ENCODE measurements around the gene NIPA2. TPM values are rescaled to one million over a fixed set of nuclear protein-coding genes. Genes with fewer than 3 reads are reported as not detected.

The NIPA2 gene
- total RNA-seq, 1 donor from 2014 or later: 103 TPM

DNA sequence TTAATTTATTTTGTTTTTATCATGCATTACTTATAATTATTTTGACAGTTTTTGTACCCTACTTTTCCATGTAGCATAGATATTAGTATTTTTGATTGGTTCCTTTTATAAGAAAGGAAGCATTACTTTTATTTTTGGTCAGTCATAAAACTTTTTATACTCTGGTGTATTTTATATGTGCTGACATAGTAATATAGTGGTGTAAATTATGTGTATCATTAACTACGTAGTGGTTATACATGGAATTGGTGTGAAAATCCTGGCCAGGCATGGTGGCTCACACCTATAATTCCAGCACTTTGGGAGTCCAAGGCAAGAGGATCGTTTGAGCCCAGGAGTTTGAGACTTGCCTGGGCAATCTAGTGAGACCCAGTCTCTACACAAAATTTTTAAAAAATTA is 18.8 kb upstream of the NIPA2 start:
- FAIRE-seq (no peak), DNase-seq (ENCODE audit: low read depth) (no peak)
- Histone ChIP-seq H3K27me3 (ENCODE audit: insufficient read depth, low read length) (no peaks in the 10 kb centered on the region), H3K79me2 (ENCODE audit: insufficient read depth, low read length) (no peaks in the 10 kb centered on the region), H3K27ac (ENCODE audit: low read depth, low read length) (no peak overlapping the region), H3K36me3 (ENCODE audit: insufficient read depth, low read length) (no peaks in the 10 kb centered on the region), H3K9me3 (ENCODE audit: insufficient read depth, low read depth, low read length) (no peaks in the 10 kb centered on the region), H4K20me1 (ENCODE audit: insufficient read depth, low read length) (no peaks in the 10 kb centered on the region), H3K4me3 (ENCODE audit: insufficient read depth, low read depth, low read length) (no peak overlapping the region), H3K4me2 (ENCODE audit: low read length) (no peak overlapping the region), H3K9ac (ENCODE audit: low read length) (no peak overlapping the region), H3K4me1 (ENCODE audit: insufficient read depth, low read length) (no peaks in the 10 kb centered on the region), H2AFZ (ENCODE audit: low read depth, low read length) (no peak overlapping the region)
- TF ChIP-seq, protein P1, sequence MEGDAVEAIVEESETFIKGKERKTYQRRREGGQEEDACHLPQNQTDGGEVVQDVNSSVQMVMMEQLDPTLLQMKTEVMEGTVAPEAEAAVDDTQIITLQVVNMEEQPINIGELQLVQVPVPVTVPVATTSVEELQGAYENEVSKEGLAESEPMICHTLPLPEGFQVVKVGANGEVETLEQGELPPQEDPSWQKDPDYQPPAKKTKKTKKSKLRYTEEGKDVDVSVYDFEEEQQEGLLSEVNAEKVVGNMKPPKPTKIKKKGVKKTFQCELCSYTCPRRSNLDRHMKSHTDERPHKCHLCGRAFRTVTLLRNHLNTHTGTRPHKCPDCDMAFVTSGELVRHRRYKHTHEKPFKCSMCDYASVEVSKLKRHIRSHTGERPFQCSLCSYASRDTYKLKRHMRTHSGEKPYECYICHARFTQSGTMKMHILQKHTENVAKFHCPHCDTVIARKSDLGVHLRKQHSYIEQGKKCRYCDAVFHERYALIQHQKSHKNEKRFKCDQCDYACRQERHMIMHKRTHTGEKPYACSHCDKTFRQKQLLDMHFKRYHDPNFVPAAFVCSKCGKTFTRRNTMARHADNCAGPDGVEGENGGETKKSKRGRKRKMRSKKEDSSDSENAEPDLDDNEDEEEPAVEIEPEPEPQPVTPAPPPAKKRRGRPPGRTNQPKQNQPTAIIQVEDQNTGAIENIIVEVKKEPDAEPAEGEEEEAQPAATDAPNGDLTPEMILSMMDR (IDR thresholded peaks at IDR 0.05; ENCODE audit: insufficient read depth, low read depth, low read length): no peak
- no peak for TF ChIP-seq EZH2 (IDR thresholded peaks at IDR 0.05; ENCODE audit: insufficient read depth, low read length)
- Mint-ChIP-seq H3K4me1 (ENCODE audit: low read depth, unreplicated experiment) (no peaks in the 10 kb centered on the region), H3K27ac (ENCODE audit: unreplicated experiment) (no peak overlapping the region), H3K4me3 (ENCODE audit: unreplicated experiment) (no peak overlapping the region), H3K9me3 (ENCODE audit: unreplicated experiment) (no peaks in the 10 kb centered on the region), H3K36me3 (ENCODE audit: low read depth, unreplicated experiment) (peaks cover 6% of the 10 kb centered on the region), H3K27me3 (ENCODE audit: low read depth, unreplicated experiment) (no peaks in the 10 kb centered on the region)

DNA sequence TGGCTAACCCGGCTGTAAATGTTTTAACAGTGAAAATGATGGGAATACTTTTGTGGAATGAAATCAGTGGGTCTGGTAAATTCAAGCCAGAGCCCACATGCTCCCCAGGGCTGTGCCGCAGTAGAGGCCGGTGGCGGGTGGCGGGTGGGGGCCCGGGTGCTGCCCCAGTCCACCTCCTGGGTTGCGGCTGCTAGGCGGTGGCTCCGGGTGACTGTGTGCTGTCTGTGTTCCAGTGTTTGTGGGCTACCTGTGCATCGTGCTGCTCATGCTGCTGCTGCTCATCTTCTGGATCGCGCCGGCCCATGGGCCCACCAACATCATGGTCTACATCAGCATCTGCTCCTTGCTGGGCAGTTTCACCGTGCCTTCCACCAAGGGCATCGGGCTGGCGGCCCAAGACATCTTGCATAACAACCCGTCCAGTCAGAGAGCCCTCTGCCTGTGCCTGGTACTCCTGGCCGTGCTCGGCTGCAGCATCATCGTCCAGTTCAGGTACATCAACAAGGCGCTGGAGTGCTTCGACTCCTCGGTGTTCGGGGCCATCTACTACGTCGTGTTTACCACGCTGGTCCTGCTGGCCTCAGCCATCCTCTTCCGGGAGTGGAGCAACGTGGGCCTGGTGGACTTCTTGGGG is 14.9 kb upstream of the NIPA2 start:
- Mint-ChIP-seq H3K27ac (ENCODE audit: unreplicated experiment) (no peak overlapping the region), H3K9me3 (ENCODE audit: unreplicated experiment) (no peaks in the 10 kb centered on the region), H3K27me3 (ENCODE audit: low read depth, unreplicated experiment) (no peaks in the 10 kb centered on the region), H3K36me3 (ENCODE audit: low read depth, unreplicated experiment) (peaks cover 8% of the 10 kb centered on the region), H3K4me1 (ENCODE audit: low read depth, unreplicated experiment) (no peaks in the 10 kb centered on the region), H3K4me3 (ENCODE audit: unreplicated experiment) (no peak overlapping the region)
- Histone ChIP-seq H3K4me3 (ENCODE audit: insufficient read depth, low read depth, low read length) (no peak overlapping the region), H2AFZ (ENCODE audit: low read depth, low read length) (no peak overlapping the region), H3K27me3 (ENCODE audit: insufficient read depth, low read length) (no peaks in the 10 kb centered on the region), H3K4me1 (ENCODE audit: insufficient read depth, low read length) (no peaks in the 10 kb centered on the region), H3K27ac (ENCODE audit: low read depth, low read length) (no peak overlapping the region), H3K36me3 (ENCODE audit: insufficient read depth, low read length) (no peaks in the 10 kb centered on the region), H3K4me2 (ENCODE audit: low read length) (no peak overlapping the region), H4K20me1 (ENCODE audit: insufficient read depth, low read length) (no peaks in the 10 kb centered on the region), H3K9ac (ENCODE audit: low read length) (no peak overlapping the region), H3K9me3 (ENCODE audit: insufficient read depth, low read depth, low read length) (no peaks in the 10 kb centered on the region), H3K79me2 (ENCODE audit: insufficient read depth, low read length) (no peaks in the 10 kb centered on the region)
- DNase-seq (ENCODE audit: low read depth) (no peak), FAIRE-seq (no peak)
- no peak for TF ChIP-seq EZH2 (IDR thresholded peaks at IDR 0.05; ENCODE audit: insufficient read depth, low read length)

DNA sequence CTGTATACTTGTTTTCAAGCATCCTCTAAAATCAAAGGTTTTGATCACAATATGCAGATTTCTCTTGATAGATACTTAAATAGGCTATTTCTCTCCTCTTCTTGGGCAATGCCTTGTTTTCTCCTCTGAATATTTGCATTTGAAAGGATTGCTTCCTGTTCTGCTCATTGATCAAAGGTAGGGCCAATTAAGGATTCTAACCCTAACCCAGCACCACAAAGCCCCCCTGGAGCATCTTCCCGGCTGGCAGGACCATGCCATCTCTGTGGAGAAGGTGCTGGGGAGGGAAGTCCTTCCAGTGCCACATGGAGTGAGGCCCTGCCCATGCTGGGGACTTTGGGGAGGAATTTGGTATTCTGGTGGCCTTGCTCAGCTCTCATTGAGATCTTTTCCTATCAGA is 11.3 kb upstream of the NIPA2 start:
- Histone ChIP-seq H4K20me1 (ENCODE audit: insufficient read depth, low read length) (no peaks in the 10 kb centered on the region), H2AFZ (ENCODE audit: low read depth, low read length) (no peak overlapping the region), H3K79me2 (ENCODE audit: insufficient read depth, low read length) (no peaks in the 10 kb centered on the region), H3K4me1 (ENCODE audit: insufficient read depth, low read length) (no peaks in the 10 kb centered on the region), H3K9ac (ENCODE audit: low read length) (no peak overlapping the region), H3K4me3 (ENCODE audit: insufficient read depth, low read depth, low read length) (no peak overlapping the region), H3K27me3 (ENCODE audit: insufficient read depth, low read length) (no peaks in the 10 kb centered on the region), H3K36me3 (ENCODE audit: insufficient read depth, low read length) (no peaks in the 10 kb centered on the region), H3K4me2 (ENCODE audit: low read length) (no peak overlapping the region), H3K9me3 (ENCODE audit: insufficient read depth, low read depth, low read length) (no peaks in the 10 kb centered on the region), H3K27ac (ENCODE audit: low read depth, low read length) (no peak overlapping the region)
- TF ChIP-seq, protein P1 (IDR thresholded peaks at IDR 0.05; ENCODE audit: insufficient read depth, low read depth, low read length): no peak
- TF ChIP-seq EZH2 (IDR thresholded peaks at IDR 0.05; ENCODE audit: insufficient read depth, low read length): no peak
- Mint-ChIP-seq H3K36me3 (ENCODE audit: low read depth, unreplicated experiment) (peaks cover 8% of the 10 kb centered on the region), H3K9me3 (ENCODE audit: unreplicated experiment) (no peaks in the 10 kb centered on the region), H3K4me1 (ENCODE audit: low read depth, unreplicated experiment) (peaks cover 4% of the 10 kb centered on the region), H3K27me3 (ENCODE audit: low read depth, unreplicated experiment) (no peaks in the 10 kb centered on the region), H3K4me3 (ENCODE audit: unreplicated experiment) (no peak overlapping the region), H3K27ac (ENCODE audit: unreplicated experiment) (no peak overlapping the region)
- no peak for DNase-seq (ENCODE audit: low read depth)
- no peak for FAIRE-seq

Data from astrocyte (in vitro differentiated cells and primary cell).